GM12878 (cell line): Measurements from ENCODE around the gene SLC16A9. TPM values are rescaled to one million over a fixed set of nuclear protein-coding genes. Genes with fewer than 3 reads are reported as not detected.

ENCODE experiments used
- ATAC-seq: fragments of 200-7000 bp; cut with Tn5 transposase; 3 replicates; pipeline ENCODE4 v1.9.1; 2020; ENCODE audit warnings: mild to moderate bottlenecking, moderate library complexity
- BruUV-seq: library from RNA; stranded (reverse); fragments of 400-500 nt; replicated peaks from 2 replicates; lab custom pipeline; 2021; lab: Mats Ljungman, UMichigan
- CTCF ChIA-PET: fragments of 300-600 bp; sonication (Branson Sonifier 250); formaldehyde crosslinking; extraction: SDS; loops from one replicate; lab custom pipeline; 2021; ENCODE audit warnings: inconsistent platforms; lab: Yijun Ruan, JAX
- POLR2A ChIA-PET: fragments of 350-600 bp; formaldehyde crosslinking; extraction: SDS; loops from one replicate; lab custom pipeline; 2021; ENCODE audit warnings: inconsistent platforms; lab: Charles Lee
- RAD21 ChIA-PET: fragments of 300-600 bp; sonication (Branson Sonifier 250); formaldehyde crosslinking; loops from one replicate; lab custom pipeline; 2023; ENCODE audit warnings: antibody characterized with exemption; ENCODE audit not compliant: unreplicated experiment; lab: Charles Lee
- SMC1A ChIA-PET: fragments of 300-600 bp; sonication (Branson Sonifier 250); formaldehyde crosslinking; loops from one replicate; lab custom pipeline; 2023; ENCODE audit not compliant: unreplicated experiment, uncharacterized antibody; lab: Charles Lee
- DNase-seq: peaks from one replicate; pipeline ENCODE4 v3.0.0-alpha.2; 2011; ENCODE audit warnings: low read depth, low spot score
- FAIRE-seq: peaks from 3 replicates; lab custom pipeline; 2011; peaks lifted over from hg19 to GRCh38; lab: Jason Lieb, UNC
- H2AFZ ChIP-seq: 2 replicates; pipeline ENCODE4 v1.6.0; 2011; ENCODE audit warnings: low read depth, low read length, control low read depth; ENCODE audit not compliant: control insufficient read depth
- H3K27ac ChIP-seq: 2 replicates; pipeline ENCODE4 v1.5.1; 2011; ENCODE audit warnings: control low read depth; ENCODE audit not compliant: control insufficient read depth, insufficient read depth
- H3K27me3 ChIP-seq, 2 experiments: replicated peaks in 1 of 2; 2 replicates each; pipeline versions ENCODE4 v1.6.0 to v1.6.1; 2011; ENCODE audit warnings: low read length in 1 of 2; ENCODE audit not compliant: control insufficient read depth in 2 of 2, insufficient read depth in 2 of 2
- H3K36me3 ChIP-seq, 2 experiments: 2 replicates each; pipeline ENCODE4 v1.5.1; 2011; ENCODE audit warnings: low read length in 1 of 2; ENCODE audit not compliant: control insufficient read depth in 2 of 2, insufficient read depth in 2 of 2
- H3K4me1 ChIP-seq: 2 replicates; pipeline ENCODE4 v1.6.1; 2011; ENCODE audit warnings: mild to moderate bottlenecking, low read length, moderate library complexity, mixed read lengths; ENCODE audit not compliant: control insufficient read depth, insufficient read depth
- H3K4me2 ChIP-seq: 2 replicates; pipeline ENCODE4 v1.6.0; 2011; ENCODE audit warnings: control low read depth; ENCODE audit not compliant: control insufficient read depth, insufficient read depth
- H3K4me3 ChIP-seq: fragments of 200-600 bp; sonication (generic); 2 replicates; pipeline ENCODE4 v1.5.1; 2016
- H3K79me2 ChIP-seq: 2 replicates; pipeline ENCODE4 v1.6.0; 2011; ENCODE audit warnings: low read length; ENCODE audit not compliant: control insufficient read depth, insufficient read depth
- H3K9ac ChIP-seq: 2 replicates; pipeline ENCODE4 v1.8.0; 2011; ENCODE audit warnings: low read length, control low read depth, mixed read lengths; ENCODE audit not compliant: control insufficient read depth, insufficient read depth
- H3K9me3 ChIP-seq: replicated peaks from 3 replicates; pipeline ENCODE4 v1.5.1; 2011; ENCODE audit warnings: mild to moderate bottlenecking, low read length; ENCODE audit not compliant: control insufficient read depth, insufficient read depth
- H4K20me1 ChIP-seq: 2 replicates; pipeline ENCODE4 v1.6.0; 2011; ENCODE audit not compliant: control insufficient read depth, insufficient read depth
- CEBPZ ChIP-seq: fragments of 150-350 bp; IDR thresholded peaks from 2 replicates; pipeline ENCODE4 v1.6.1; 2016; ENCODE audit warnings: low read depth, low read length
- E2F4 ChIP-seq: IDR thresholded peaks from 2 replicates; pipeline ENCODE4 v1.6.1; 2012; ENCODE audit warnings: low read depth, low read length, improper control_type of control experiment
- EZH2 ChIP-seq: IDR thresholded peaks from 2 replicates; pipeline ENCODE4 v1.6.1; 2012; ENCODE audit warnings: low read depth, mild to moderate bottlenecking, control low read depth, inconsistent platforms, low read length, borderline replicate concordance; ENCODE audit not compliant: control insufficient read depth
- GABPA ChIP-seq: IDR thresholded peaks from 2 replicates; pipeline ENCODE4 v1.6.1; 2014; ENCODE audit warnings: antibody characterized with exemption, low read depth, mild to moderate bottlenecking, inconsistent platforms
- HDAC6 ChIP-seq: fragments of 200-600 bp; sonication (generic); IDR thresholded peaks from one replicate; pipeline ENCODE4 v1.8.0; 2017; ENCODE audit warnings: antibody characterized with exemption; ENCODE audit not compliant: unreplicated experiment
- MTA2 ChIP-seq: fragments of 450-650 bp; IDR thresholded peaks from 2 replicates; pipeline ENCODE4 v1.6.1; 2016; ENCODE audit warnings: low read depth, mild to moderate bottlenecking, moderate library complexity
- SREBF2 ChIP-seq: IDR thresholded peaks from 2 replicates; pipeline ENCODE4 v1.6.1; 2012; ENCODE audit warnings: mild to moderate bottlenecking, low read length
- SUZ12 ChIP-seq: fragments of 200-600 bp; sonication (generic); IDR thresholded peaks from one replicate; pipeline ENCODE4 v1.6.1; 2018; ENCODE audit warnings: antibody characterized with exemption, mild to moderate bottlenecking; ENCODE audit not compliant: unreplicated experiment
- ZNF384 ChIP-seq: IDR thresholded peaks from 2 replicates; pipeline ENCODE4 v1.6.1; 2012; ENCODE audit warnings: low read depth, mild to moderate bottlenecking, low read length, improper control_type of control experiment, borderline replicate concordance
- ZZZ3 ChIP-seq: IDR thresholded peaks from 2 replicates; pipeline ENCODE4 v1.6.1; 2011; ENCODE audit warnings: low read depth; ENCODE audit not compliant: control insufficient read depth, insufficient read length
- WGBS: methylation state at CpG from one replicate; pipeline ENCODE4 v1.1.6; 2016; ENCODE audit warnings: low lambda C conversion rate; ENCODE audit not compliant: insufficient replicate concordance, insufficient coverage; ENCODE audit errors: missing lambda C conversion rate; 5-methylcytosine and 5-hydroxymethylcytosine counted together
- in situ Hi-C: fragments of 300-500 bp; cut with MboI; formaldehyde crosslinking; loops from 9 replicates; pipeline ENCODE4 v1.14.3; 2018; ENCODE audit warnings: mixed read lengths
- intact Hi-C: fragments of 100-400 bp; cut with micrococcal nuclease; formaldehyde crosslinking; loops from one replicate; pipeline ENCODE4 v1.14.2; 2022; ENCODE audit not compliant: unreplicated experiment
- polyA plus RNA-seq, 11 experiments: library from polyadenylated mRNA; depleted of rRNA in 4 of 11; unstranded in 6 of 11; stranded (reverse) in 5 of 11; fragments of >200 nt; fragmentation: Nextera tagmentation in 4 of 11; fragmentation: Illumina TruSeq in 1 of 11; extraction: Ambion mirVana in 4 of 11; extraction: Trizol in 1 of 11; gene quantifications; 1 replicate in 1 of 11; 2 replicates in 10 of 11; pipeline versions ENCODE4 v1.2.1 to v1.2.3, GENCODE V29; 2011 to 2016; ENCODE audit warnings: inconsistent platforms in 2 of 11, missing spikeins in 2 of 11, low read depth in 1 of 11
- total RNA-seq, 4 experiments: library from RNA; depleted of rRNA in 3 of 4; stranded (reverse); fragments of >200 nt in 3 of 4; fragmentation: Illumina TruSeq in 1 of 4; extraction: Trizol in 1 of 4; gene quantifications; 2 replicates each; pipeline versions ENCODE4 v1.2.1 to v1.2.3, GENCODE V29; 2013 to 2021

SLC16A9 gene
- total and polyA plus RNA-seq, 10 of the 15 experiments (the other 5 are each of a cell fraction or from before 2014, with no cell fraction given), result 0.86 to 6.2 (median 4.3) TPM

- Histone ChIP-seq H3K9ac (peak overlapping the region; percentile 47; the same call in 1 of the 2 replicates), H4K20me1 (no peaks in the 10 kb centered on the region), H3K36me3 (no peaks in the 10 kb centered on the region), H3K4me2 (peak overlapping the region; percentile 83), H3K9me3 (no peaks in the 10 kb centered on the region), H3K4me1 (no peaks in the 10 kb centered on the region; the same call in 1 of the 2 replicates), H2AFZ (peak overlapping the region; percentile 74), H3K27ac (no peak overlapping the region), H3K79me2 (no peaks in the 10 kb centered on the region), H3K27me3 (peaks cover 0 to 3% of the 10 kb centered on the region in 2 experiments; a peak in 1 of 4 replicates), H3K4me3 (peak overlapping the region; percentile 71)
- CTCF ChIA-PET, result no interaction called here
- in situ Hi-C loops (no loop called here), intact Hi-C loops (no loop called here)
- SMC1A ChIA-PET, result no interaction called here
- no TSS peak for BruUV-seq
- POLR2A ChIA-PET, result no interaction called here
- peak; percentile 50 for ATAC-seq
- DNase-seq, result no peak
- 4% methylated on average over 36 of the region's 42 CpGs for WGBS
- RAD21 ChIA-PET, result no interaction called here
- TF ChIP-seq ZNF384 (no peak), HDAC6 (peak; percentile 41)
- no peak for FAIRE-seq
Measured at GRCh38 chr10:59708816-59709394, 745 bp downstream of the SLC16A9 start.

- ATAC-seq (no peak), DNase-seq (no peak), FAIRE-seq (no peak)
- Histone ChIP-seq H3K79me2 (no peaks in the 10 kb centered on the region), H3K27me3 (0 out of 4 replicates have a peak, but pooled peaks cover 0 to 3% of the 10 kb centered on the region in 2 experiments), H2AFZ (no peak overlapping the region), H3K9ac (no peak overlapping the region), H3K36me3 (no peaks in the 10 kb centered on the region), H3K27ac (no peak overlapping the region), H3K9me3 (no peaks in the 10 kb centered on the region), H4K20me1 (no peaks in the 10 kb centered on the region), H3K4me1 (no peaks in the 10 kb centered on the region; the same call in 1 of the 2 replicates), H3K4me3 (no peak overlapping the region), H3K4me2 (no peak overlapping the region)
- BruUV-seq, result no TSS peak
- ChIA-PET CTCF (no interaction called here), SMC1A (no interaction called here), RAD21 (no interaction called here), POLR2A (no interaction called here)
- intact Hi-C loops, result no loop called here
- WGBS, result 89% methylated on average over 8 of the region's 8 CpGs
- in situ Hi-C loops, result no loop called here
- TF ChIP-seq EZH2 (no peak), MTA2 (no peak), SUZ12 (no peak), E2F4 (no peak), GABPA (no peak), SREBF2 (no peak), ZZZ3 (no peak), CEBPZ (no peak)
Measured at GRCh38 chr10:59706851-59707797, 2.5 kb downstream of the SLC16A9 start.
